Prostate gland (tissue), 2 donors: ENCODE measurements around the gene IL36RN. TPM values are rescaled to one million over a fixed set of nuclear protein-coding genes. Genes with fewer than 3 reads are reported as not detected.

ENCODE experiments used
- DNase-seq: peaks from one replicate; pipeline ENCODE4 v3.0.0-alpha.2; 2019; ENCODE audit warnings: low spot score
- H3K27ac ChIP-seq, 2 donors: fragments of 200-600 bp; sonication (generic); 2 replicates each; pipeline ENCODE4 v1.5.1; 2017 to 2019
- H3K27me3 ChIP-seq: fragments of 200-600 bp; sonication (generic); replicated peaks from 2 replicates; pipeline ENCODE4 v1.5.1; 2019; ENCODE audit not compliant: insufficient read depth
- H3K36me3 ChIP-seq, 2 donors: fragments of 200-600 bp; sonication (generic); 1 replicate in 1 of 2; 2 replicates in 1 of 2; pipeline versions ENCODE4 v1.5.1 to v1.8.1; 2017 to 2019
- H3K4me1 ChIP-seq: fragments of 200-600 bp; sonication (generic); replicated peaks from 2 replicates; pipeline ENCODE4 v1.5.1; 2019
- H3K4me3 ChIP-seq, 2 donors: fragments of 200-600 bp; sonication (generic); 2 replicates each; pipeline ENCODE4 v1.5.1; 2017 to 2019
- H3K9me3 ChIP-seq: fragments of 200-600 bp; sonication (generic); 2 replicates; pipeline ENCODE4 v1.5.1; 2017
- CTCF ChIP-seq, 4 experiments: fragments of 200-600 bp in 2 of 4; fragments of 450-650 bp in 2 of 4; sonication (generic) in 2 of 4; IDR thresholded peaks; 1 replicate in 3 of 4; 2 replicates in 1 of 4; pipeline ENCODE4 v1.5.1; 2016 to 2019; ENCODE audit warnings: antibody characterized with exemption in 4 of 4, mild to moderate bottlenecking in 2 of 4, moderate library complexity in 2 of 4
- POLR2A ChIP-seq: fragments of 450-650 bp; IDR thresholded peaks from one replicate; pipeline ENCODE4 v1.6.1; 2016; ENCODE audit warnings: antibody characterized with exemption, mild to moderate bottlenecking
- POLR2AphosphoS5 ChIP-seq: sonication (generic); formaldehyde crosslinking; IDR thresholded peaks from one replicate; pipeline ENCODE4 v1.6.1; 2017; ENCODE audit warnings: antibody characterized with exemption
- WGBS: methylation state at CpG from one replicate; pipeline ENCODE4 v1.1.5; 2018; 5-methylcytosine and 5-hydroxymethylcytosine counted together
- intact Hi-C: fragments of 100-400 bp; cut with DNase I; formaldehyde crosslinking; loops from one replicate; pipeline ENCODE4 v1.14.2; 2022
- total RNA-seq, 2 donors: library from RNA; depleted of rRNA; stranded (reverse); fragments of >200 nt; gene quantifications; one replicate each; pipeline ENCODE4 v1.1.0, GENCODE V29; 2016

The IL36RN gene
- total RNA-seq, 2 donors from 2014 or later: not detected

- Histone ChIP-seq H3K4me1 (no peaks in the 10 kb centered on the region), H3K36me3 (no peaks in the 10 kb centered on the region), H3K9me3 (no peaks in the 10 kb centered on the region), H3K27me3 (no peaks in the 10 kb centered on the region), H3K4me3 (no peak overlapping the region), H3K27ac (no peak overlapping the region)
- DNase-seq: no peak
- intact Hi-C loops: no loop called here
- TF ChIP-seq POLR2AphosphoS5 (no peak), CTCF (IDR thresholded peaks at IDR 0.05) (no peak), POLR2A (no peak)
- 59% methylated on average over 2 of the region's 2 CpGs for WGBS
These were observed 26.5 kb downstream of the IL36RN start for GRCh38 chr2:113085542-113085941.

- H3K27ac ChIP-seq: no peak overlapping the region
- H3K36me3 ChIP-seq: no peaks in the 10 kb centered on the region
- no peak overlapping the region for H3K4me3 ChIP-seq
- no peak for TF ChIP-seq POLR2A
- no peak for TF ChIP-seq CTCF (IDR thresholded peaks at IDR 0.05)
- no peak for TF ChIP-seq POLR2AphosphoS5
- no peak for DNase-seq
- intact Hi-C loops: no loop called here
- no peaks in the 10 kb centered on the region for H3K9me3 ChIP-seq
- no peaks in the 10 kb centered on the region for H3K27me3 ChIP-seq
- no peaks in the 10 kb centered on the region for H3K4me1 ChIP-seq
These were observed 29.4 kb downstream of the IL36RN start for GRCh38 chr2:113088213-113088992.

GRCh38 chr2:113089916-113090315 lies 30.9 kb downstream of the IL36RN start:
- Histone ChIP-seq H3K4me3 (no peak overlapping the region), H3K27ac (no peak overlapping the region), H3K9me3 (no peaks in the 10 kb centered on the region), H3K36me3 (no peaks in the 10 kb centered on the region), H3K4me1 (no peaks in the 10 kb centered on the region), H3K27me3 (no peaks in the 10 kb centered on the region)
- DNase-seq: no peak
- intact Hi-C loops: no loop called here
- TF ChIP-seq POLR2AphosphoS5: no peak
- TF ChIP-seq CTCF (IDR thresholded peaks at IDR 0.05): no peak
- TF ChIP-seq POLR2A: no peak

GRCh38 chr2:113091231-113091896 lies 32.4 kb downstream of the IL36RN start:
- Histone ChIP-seq H3K4me3 (no peak overlapping the region), H3K27me3 (no peaks in the 10 kb centered on the region), H3K36me3 (no peaks in the 10 kb centered on the region), H3K4me1 (no peaks in the 10 kb centered on the region), H3K27ac (no peak overlapping the region), H3K9me3 (no peaks in the 10 kb centered on the region)
- intact Hi-C loops: no loop called here
- TF ChIP-seq POLR2AphosphoS5: no peak
- no peak for TF ChIP-seq POLR2A
- no peak for TF ChIP-seq CTCF (IDR thresholded peaks at IDR 0.05)
- no peak for DNase-seq
- 72% methylated on average over 4 of the region's 4 CpGs for WGBS
